MCF 10A (cell line): Measurements from ENCODE around the gene WFIKKN2. TPM values are rescaled to one million over a fixed set of nuclear protein-coding genes. Genes with fewer than 3 reads are reported as not detected.
A peak's percentile ranks its signal among the peaks of the same experiment; 100 is the strongest.

Experiments used
- BruUV-seq: library from RNA; stranded (reverse); fragments of 400-500 nt; replicated peaks from 2 replicates; lab custom pipeline; 2021; lab: Mats Ljungman, UMichigan
- CTCF ChIA-PET: fragments of 300-600 bp; sonication (Branson Sonifier 250); formaldehyde crosslinking; extraction: SDS; loops from one replicate; lab custom pipeline; 2021; ENCODE audit warnings: antibody characterized with exemption, inconsistent platforms; lab: Yijun Ruan, JAX
- POLR2A ChIA-PET: fragments of 300-600, 350-650 bp; sonication (Branson Sonifier 250); formaldehyde crosslinking; extraction: SDS; loops from one replicate; lab custom pipeline; 2020; ENCODE audit warnings: antibody characterized with exemption, inconsistent platforms; lab: Yijun Ruan, JAX
- DNase-seq: peaks from one replicate; pipeline ENCODE4 v3.0.0-alpha.2; 2018; ENCODE audit not compliant: unreplicated experiment
- H3K27ac Mint-ChIP-seq: one replicate; pipeline ENCODE4 v1.8.0; 2022; ENCODE audit warnings: mild to moderate bottlenecking, low read depth, mixed read lengths; ENCODE audit not compliant: unreplicated experiment
- H3K27me3 Mint-ChIP-seq: one replicate; pipeline ENCODE4 v1.8.0; 2022; ENCODE audit warnings: mixed read lengths; ENCODE audit not compliant: insufficient read depth, unreplicated experiment
- H3K36me3 Mint-ChIP-seq: one replicate; pipeline ENCODE4 v1.8.0; 2022; ENCODE audit warnings: mild to moderate bottlenecking, moderate library complexity, mixed read lengths; ENCODE audit not compliant: insufficient read depth, unreplicated experiment
- H3K4me1 Mint-ChIP-seq: one replicate; pipeline ENCODE4 v1.8.0; 2022; ENCODE audit warnings: mixed read lengths; ENCODE audit not compliant: insufficient read depth, unreplicated experiment
- H3K4me3 Mint-ChIP-seq: one replicate; pipeline ENCODE4 v1.8.0; 2022; ENCODE audit warnings: mild to moderate bottlenecking, moderate library complexity, mixed read lengths; ENCODE audit not compliant: unreplicated experiment
- H3K9me3 Mint-ChIP-seq: one replicate; pipeline ENCODE4 v1.8.0; 2022; ENCODE audit warnings: mixed read lengths; ENCODE audit not compliant: unreplicated experiment
- intact Hi-C: fragments of 100-400 bp; cut with micrococcal nuclease; formaldehyde crosslinking; loops from 2 replicates; pipeline ENCODE4 v1.14.1; 2022
- total RNA-seq: library from RNA; stranded (reverse); gene quantifications from 2 replicates; pipeline ENCODE4 v1.2.3, GENCODE V29; 2022
- TF ChIP-seq, protein P1 (sequence below): fragments of 200-600 bp; IDR thresholded peaks from one replicate; pipeline ENCODE4 v1.8.0; 2022; ENCODE audit warnings: antibody characterized with exemption, mild to moderate bottlenecking; ENCODE audit not compliant: unreplicated experiment

The WFIKKN2 gene
- total RNA-seq, 1 experiment from 2014 or later, result not detected

DNA sequence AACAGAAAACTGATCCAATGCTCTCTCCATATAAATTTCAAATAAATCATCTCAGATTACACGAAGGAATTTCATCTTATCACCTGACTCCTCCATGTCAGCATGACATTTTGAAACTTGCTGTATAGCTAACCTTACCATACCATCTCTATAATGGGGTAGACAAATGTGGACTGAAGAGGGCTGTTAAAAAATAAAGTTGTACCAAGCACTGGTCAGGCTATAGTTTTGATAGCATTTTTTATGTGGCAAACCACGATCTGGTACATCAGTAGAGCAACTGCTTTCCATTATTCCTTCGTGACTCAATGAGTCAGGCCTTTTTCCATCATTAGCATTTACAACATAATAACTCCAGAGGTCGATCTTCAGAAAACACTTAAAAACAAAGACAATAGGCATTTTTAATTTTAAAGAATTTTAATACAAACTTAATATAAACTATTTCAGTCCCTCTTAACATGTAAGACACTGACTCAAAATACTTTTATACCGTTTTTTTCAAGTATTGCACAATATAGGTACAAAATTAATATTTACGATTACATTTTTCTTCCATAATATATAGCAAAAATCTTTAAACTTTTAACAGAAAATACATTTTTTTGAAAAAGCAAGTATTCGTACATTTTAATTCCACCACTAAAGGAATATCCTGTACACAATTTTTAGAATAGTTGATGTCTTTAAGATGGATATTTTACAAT is 26.6 kb downstream of the WFIKKN2 start:
- H3K27ac Mint-ChIP-seq, result no peak overlapping the region
- TF ChIP-seq, protein P1, sequence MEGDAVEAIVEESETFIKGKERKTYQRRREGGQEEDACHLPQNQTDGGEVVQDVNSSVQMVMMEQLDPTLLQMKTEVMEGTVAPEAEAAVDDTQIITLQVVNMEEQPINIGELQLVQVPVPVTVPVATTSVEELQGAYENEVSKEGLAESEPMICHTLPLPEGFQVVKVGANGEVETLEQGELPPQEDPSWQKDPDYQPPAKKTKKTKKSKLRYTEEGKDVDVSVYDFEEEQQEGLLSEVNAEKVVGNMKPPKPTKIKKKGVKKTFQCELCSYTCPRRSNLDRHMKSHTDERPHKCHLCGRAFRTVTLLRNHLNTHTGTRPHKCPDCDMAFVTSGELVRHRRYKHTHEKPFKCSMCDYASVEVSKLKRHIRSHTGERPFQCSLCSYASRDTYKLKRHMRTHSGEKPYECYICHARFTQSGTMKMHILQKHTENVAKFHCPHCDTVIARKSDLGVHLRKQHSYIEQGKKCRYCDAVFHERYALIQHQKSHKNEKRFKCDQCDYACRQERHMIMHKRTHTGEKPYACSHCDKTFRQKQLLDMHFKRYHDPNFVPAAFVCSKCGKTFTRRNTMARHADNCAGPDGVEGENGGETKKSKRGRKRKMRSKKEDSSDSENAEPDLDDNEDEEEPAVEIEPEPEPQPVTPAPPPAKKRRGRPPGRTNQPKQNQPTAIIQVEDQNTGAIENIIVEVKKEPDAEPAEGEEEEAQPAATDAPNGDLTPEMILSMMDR, result no peak
- no peaks in the 10 kb centered on the region for H3K9me3 Mint-ChIP-seq
- H3K4me3 Mint-ChIP-seq, result no peak overlapping the region
- no TSS peak for BruUV-seq
- H3K27me3 Mint-ChIP-seq, result no peaks in the 10 kb centered on the region
- POLR2A ChIA-PET, result interaction anchor here (0.6 to 10.4 kb wide), 11 partner anchors 8 to 260 kb away, joined by 3 to 473 read pairs (median 4); no protein-coding TSS in a partner anchor
- H3K36me3 Mint-ChIP-seq, result peaks cover 66% of the 10 kb centered on the region
- intact Hi-C loops, result no loop called here
- DNase-seq, result no peak
- CTCF ChIA-PET, result interaction anchor here (0.7 to 6.3 kb wide), 13 partner anchors 9 to 94 kb away, joined by 3 to 71 read pairs (median 6); no protein-coding TSS in a partner anchor
- peaks cover 20% of the 10 kb centered on the region for H3K4me1 Mint-ChIP-seq

DNA sequence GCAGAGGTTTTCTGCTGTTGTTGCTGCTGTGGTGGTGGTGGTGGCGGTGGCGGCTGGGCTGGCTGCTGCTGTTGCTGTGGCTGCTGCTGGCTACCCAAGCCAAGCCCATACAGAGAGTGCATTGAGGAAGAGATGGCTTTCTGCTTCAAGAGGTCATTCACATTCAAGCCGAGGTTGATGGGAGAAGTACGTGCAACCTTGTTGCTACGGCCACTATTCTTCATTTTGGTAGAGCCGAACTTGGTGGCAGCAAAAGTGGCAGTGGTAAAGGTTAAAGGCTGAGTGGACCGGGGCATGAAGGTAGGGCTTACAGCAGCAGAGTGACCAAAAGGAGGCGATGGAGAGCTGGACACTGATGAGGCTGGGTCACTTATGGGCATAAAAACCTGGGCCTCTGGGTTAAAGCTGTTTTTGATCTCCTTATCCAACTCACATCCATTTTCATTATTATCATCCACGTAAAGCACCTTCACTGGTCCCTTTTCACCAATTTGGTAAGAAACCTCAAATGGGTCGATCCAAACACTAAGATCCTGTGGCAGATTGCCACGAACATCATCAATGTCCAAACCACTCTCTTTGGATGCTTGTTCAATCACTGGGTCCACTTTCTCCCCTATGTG is 27.9 kb downstream of the WFIKKN2 start:
- no TSS peak for BruUV-seq
- Mint-ChIP-seq H3K27me3 (no peaks in the 10 kb centered on the region), H3K4me3 (peak overlapping the region; percentile 73), H3K36me3 (peaks cover 66% of the 10 kb centered on the region), H3K9me3 (no peaks in the 10 kb centered on the region), H3K27ac (peak overlapping the region; percentile 93), H3K4me1 (peaks cover 20% of the 10 kb centered on the region)
- POLR2A ChIA-PET, result interaction anchor here (0.7 to 10.4 kb wide), 11 partner anchors 10 to 1613 kb away, joined by 3 to 473 read pairs (median 57); no protein-coding TSS in a partner anchor
- CTCF ChIA-PET, result interaction anchor here (0.6 to 6.3 kb wide), 17 partner anchors 11 to 495 kb away, joined by 3 to 71 read pairs (median 4); no protein-coding TSS in a partner anchor
- intact Hi-C loops, result loop anchor here (1.0 kb wide), 2 partner anchors 87 to 93 kb away; no protein-coding TSS in a partner anchor
- DNase-seq, result peak; percentile 63
- TF ChIP-seq, protein P1, result peak; percentile 75

DNA sequence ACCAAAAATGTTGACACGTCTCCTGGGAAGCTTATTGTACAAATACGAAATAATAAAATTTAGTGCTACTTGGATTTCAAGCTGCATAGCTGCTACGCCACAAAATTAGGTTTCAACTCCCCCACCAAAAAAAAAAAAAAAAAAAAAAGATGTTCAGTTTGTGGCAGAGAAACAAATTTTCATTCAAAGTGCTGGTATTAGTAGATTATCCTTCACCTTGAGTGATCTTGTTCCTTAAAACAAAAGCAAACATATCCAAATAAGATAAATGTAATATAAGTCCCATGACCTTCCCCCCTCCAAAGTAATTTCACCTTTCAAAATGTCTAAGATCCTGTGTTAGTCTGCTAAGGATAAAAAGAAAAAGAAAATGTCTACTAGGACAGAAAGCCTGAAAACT is 28.5 kb downstream of the WFIKKN2 start:
- no TSS peak for BruUV-seq
- intact Hi-C loops, result loop anchor here (1.0 kb wide), 2 partner anchors 86 to 92 kb away; no protein-coding TSS in a partner anchor
- H3K4me3 Mint-ChIP-seq, result peak overlapping the region; percentile 73
- no peak for DNase-seq
- TF ChIP-seq, protein P1, result no peak
- H3K4me1 Mint-ChIP-seq, result peaks cover 20% of the 10 kb centered on the region
- peak overlapping the region; percentile 93 for H3K27ac Mint-ChIP-seq
- POLR2A ChIA-PET, result interaction anchor here (0.8 to 10.4 kb wide), 7 partner anchors 10 to 87 kb away, joined by 4 to 473 read pairs (median 139); no protein-coding TSS in a partner anchor
- CTCF ChIA-PET, result interaction anchor here (0.6 to 6.3 kb wide), 12 partner anchors 11 to 495 kb away, joined by 3 to 71 read pairs (median 4); no protein-coding TSS in a partner anchor
- H3K9me3 Mint-ChIP-seq, result no peaks in the 10 kb centered on the region
- peaks cover 66% of the 10 kb centered on the region for H3K36me3 Mint-ChIP-seq
- no peaks in the 10 kb centered on the region for H3K27me3 Mint-ChIP-seq

DNA sequence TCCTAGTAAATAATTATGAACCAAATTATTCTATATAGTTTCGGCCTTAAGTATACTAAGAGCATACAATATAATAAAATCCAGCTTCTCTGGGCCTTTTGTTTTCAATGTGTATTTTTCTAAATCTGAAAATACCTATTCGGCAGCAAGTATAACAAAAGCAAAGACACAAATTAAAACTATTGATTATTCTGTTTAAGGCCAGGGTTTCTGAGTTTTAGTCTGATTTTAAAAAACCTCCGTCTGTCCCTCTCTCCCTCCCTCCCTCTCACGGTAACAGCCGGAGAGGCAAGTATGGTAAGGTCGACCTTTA is 29.3 kb downstream of the WFIKKN2 start:
- intact Hi-C loops, result loop anchor here (5.0 kb wide), 1 partner anchor 288 kb away; the partner anchor contains the start of gene NME1
- H3K4me1 Mint-ChIP-seq, result peaks cover 20% of the 10 kb centered on the region
- DNase-seq, result no peak
- ChIA-PET POLR2A (interaction anchor here (0.6 to 10.4 kb wide), 16 partner anchors 11 to 1862 kb away, joined by 3 to 473 read pairs (median 28); no protein-coding TSS in a partner anchor), CTCF (interaction anchor here (0.7 to 6.3 kb wide), 4 partner anchors 12 to 89 kb away, joined by 3 to 71 read pairs (median 21); no protein-coding TSS in a partner anchor)
- TF ChIP-seq, protein P1, result no peak
- peak overlapping the region; percentile 73 for H3K4me3 Mint-ChIP-seq
- BruUV-seq, result no TSS peak
- no peaks in the 10 kb centered on the region for H3K27me3 Mint-ChIP-seq
- peaks cover 66% of the 10 kb centered on the region for H3K36me3 Mint-ChIP-seq
- H3K9me3 Mint-ChIP-seq, result no peaks in the 10 kb centered on the region
- H3K27ac Mint-ChIP-seq, result peak overlapping the region; percentile 93
